ENCODE data around the gene LZTR1. TPM values are rescaled to one million over a fixed set of nuclear protein-coding genes. Genes with fewer than 3 reads are reported as not detected.
"Not testable (repeated sequence)": the region's sequence is repeated elsewhere in the genome, so short reads cannot be mapped to it uniquely, and the experiment has no call there.

LZTR1 gene
- total RNA-seq, 1 donor from 2014 or later: 24.7 TPM

DNA sequence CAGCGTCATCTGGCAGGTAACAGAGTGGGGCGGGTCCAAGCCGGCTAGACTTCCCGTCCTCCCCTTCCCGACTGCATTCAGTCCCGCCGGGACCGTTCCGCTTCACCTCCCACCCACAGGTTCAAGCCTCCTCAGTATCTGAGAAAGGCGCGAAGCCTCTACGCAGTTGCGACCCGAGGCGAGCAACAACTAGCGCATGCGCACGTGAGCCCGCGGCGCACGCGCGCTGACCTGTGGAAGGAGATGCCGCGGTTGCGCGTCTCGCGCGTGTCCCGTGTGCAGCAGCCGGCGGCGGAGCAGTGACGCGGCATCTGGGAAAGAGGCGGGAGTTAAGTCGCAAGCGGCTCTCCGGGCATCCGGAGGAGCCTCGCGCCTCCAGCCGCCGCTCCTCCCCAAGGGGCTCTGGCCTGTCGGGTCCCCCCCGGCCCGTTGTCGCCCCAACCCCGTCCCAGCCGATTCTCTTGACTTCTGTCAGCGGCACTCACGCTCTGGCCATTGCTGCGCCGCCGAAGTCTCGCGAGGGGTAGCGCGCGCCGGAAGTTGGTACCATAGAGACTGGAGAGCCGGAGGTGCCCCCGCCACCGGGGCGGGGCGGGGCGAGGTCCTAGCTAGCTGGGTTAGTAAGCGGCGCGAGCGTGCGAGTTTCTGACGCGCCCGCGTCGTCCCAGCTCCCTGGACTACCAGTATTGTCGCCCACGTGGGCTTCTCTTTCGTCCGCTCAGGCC is 19.7 kb downstream of the LZTR1 start, which contains the start of gene THAP7:
THAP7 (minus strand) TSS at position 518 of the 725 bp plus-strand sequence; CDS start at position 311, 207 bp downstream.
- DNase-seq (peak; percentile 99), ATAC-seq (ENCODE audit: poor library complexity) (peak; percentile 97)
- intact Hi-C loops (cut with DNase I): no loop called here

DNA sequence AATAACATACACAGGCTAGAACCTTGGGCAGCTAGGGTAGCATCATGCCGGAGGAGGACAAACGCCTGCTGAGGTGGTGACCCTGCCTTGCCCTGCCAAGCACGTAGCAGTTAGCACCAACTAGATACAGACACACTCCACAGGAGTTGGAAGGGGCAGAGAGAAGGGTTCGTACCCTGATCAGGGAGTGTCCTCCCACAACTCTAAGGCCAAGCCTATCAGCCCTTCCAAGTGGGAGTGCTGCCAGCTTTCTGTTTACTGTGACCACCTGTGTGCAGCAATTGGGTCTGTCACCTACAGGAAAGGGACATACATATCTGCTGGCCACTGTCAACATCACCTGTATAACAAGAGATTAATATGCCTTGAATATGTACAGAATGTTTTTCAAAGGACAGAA is 21.7 kb downstream of the LZTR1 start:
- DNase-seq (no peak), ATAC-seq (ENCODE audit: poor library complexity) (no peak)
- intact Hi-C loops (cut with DNase I): no loop called here

DNA sequence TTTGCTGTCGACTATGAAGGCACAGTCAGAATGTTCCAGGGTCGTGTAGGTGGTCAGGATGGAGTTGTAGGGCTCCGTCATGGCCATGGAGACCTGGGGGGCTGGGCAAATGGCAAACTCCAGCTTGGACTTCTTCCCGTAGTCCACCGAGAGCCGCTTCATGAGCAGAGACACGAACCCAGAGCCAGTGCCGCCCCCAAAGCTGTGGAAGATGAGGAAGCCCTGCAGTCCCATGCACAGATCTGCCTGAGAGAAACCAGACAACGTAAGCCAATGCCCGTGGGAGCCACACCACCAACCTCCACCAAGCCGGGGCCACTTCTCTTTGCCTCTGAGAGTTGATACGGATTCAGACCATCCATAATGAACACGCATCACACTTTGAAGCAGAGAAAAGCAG is 27.1 kb downstream of the LZTR1 start:
- ATAC-seq (ENCODE audit: poor library complexity); DNase-seq; intact Hi-C loops (cut with DNase I): not testable (repeated sequence)

DNA sequence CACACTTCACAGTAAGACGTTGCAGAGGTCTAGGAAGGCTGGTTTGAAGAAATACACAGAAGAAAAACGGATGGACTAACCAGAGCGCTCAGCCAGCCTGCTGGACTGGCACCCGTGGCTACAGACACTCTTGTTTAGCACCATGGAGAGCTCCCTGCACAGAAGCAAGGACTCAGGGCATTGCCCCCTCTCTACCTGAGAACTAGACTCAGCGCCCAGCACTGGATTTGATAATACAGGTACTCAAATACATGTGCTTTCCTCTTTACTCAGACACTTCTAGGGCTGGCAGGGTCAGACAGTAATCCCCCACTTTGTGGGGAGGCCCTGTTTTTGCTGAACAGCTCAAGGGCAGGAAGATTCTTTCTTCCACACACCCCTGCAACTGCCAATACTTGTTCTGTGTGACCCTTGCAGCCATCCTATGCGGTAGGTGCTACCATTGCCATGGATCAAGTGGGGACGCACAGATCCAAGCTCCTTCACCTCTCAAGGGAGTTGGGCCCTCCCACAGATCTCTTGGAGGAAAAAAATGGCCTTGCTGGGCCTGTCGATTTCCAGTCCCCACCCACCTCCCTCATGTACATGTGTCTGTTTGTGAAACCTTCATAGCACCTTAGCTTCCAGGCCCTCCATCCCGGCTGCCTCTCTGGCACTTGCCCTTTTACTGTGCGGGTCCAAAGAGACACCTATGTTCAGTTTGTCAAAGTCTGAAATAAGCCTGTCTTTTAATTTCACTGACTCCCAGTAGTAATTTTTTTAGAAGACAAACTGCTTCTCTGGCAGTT is 27.7 kb downstream of the LZTR1 start:
- DNase-seq (no peak), ATAC-seq (ENCODE audit: poor library complexity) (no peak)
- intact Hi-C loops (cut with DNase I): no loop called here

DNA sequence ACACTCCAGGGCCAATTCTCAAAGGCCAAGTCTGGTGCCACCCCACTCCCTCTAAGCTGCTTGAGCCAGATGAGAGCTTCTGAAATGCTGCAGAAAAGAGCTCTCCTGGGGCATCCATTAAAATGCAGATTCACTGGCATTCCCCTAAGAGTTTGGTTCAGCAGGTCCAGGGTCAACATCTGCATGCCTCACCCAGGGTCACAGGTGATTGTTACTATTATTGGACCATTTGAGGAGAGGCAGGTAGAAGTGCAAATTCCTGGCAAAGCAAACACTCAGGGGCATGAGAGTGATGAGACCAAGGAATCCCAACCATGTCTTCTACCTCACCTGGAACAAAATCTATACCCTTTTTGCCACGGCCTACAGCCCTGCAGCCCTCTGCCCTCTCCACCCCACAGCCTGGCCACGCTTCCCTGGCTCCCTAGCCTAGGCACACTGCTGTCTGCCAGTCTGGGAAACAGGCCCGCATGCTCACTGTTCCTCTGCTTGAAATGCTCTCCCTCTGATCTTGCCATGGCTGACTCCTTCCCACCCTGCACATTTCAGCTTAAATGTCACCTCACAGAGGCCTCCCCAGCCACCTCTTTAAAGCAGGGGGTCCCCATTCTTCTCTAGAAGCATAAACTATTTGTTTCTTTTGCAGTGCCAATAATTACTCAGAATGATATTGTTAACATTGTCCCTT is 28.5 kb downstream of the LZTR1 start:
- intact Hi-C loops (cut with DNase I): no loop called here
- no peak for DNase-seq
- no peak for ATAC-seq (ENCODE audit: poor library complexity)

DNA sequence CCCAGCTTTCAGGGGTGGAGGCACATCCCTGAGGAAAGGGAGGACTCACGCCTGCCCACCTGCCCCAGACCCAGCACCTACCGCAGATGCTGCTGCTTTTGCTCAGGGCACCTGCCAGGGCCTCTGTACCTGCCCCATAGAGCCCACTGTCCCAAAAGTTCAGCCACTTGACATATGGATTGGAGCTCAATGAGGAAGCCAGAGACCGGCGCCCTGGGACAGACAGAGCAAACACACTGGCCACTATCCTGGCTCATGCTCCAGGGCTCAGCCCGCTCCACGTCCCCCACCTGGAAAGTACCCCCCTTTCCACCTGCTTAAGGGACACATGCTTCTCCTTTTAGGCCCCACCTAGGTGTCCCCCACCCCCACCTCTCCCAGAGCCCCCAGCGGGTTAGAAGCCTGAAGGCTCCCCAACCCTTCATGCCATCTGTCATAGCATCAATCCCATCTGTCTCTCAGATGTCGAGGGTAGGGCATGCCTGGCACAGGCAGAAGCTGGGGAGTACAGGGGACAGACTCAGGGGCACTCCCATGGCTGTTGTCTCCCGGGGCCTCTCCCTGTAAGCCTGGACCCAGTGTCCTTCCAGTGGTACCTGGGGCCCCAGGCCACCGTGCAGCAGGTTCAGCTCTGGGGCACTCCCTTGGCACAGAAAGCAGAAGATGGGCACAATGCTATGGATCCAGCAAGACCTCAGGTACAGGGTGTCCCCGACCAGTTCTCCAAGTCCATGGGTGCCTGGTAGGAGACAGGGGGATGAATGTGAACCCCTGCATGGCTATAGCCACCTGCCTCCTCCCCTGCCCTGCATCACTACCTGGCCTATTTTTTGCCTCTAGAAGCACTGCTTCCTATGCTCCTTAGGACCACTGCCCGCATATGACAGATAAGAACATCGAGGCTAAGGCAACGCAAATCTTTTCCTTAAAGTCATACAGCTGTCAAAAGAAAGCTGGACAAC is 30.6 kb downstream of the LZTR1 start:
- intact Hi-C loops (cut with DNase I): no loop called here
- no peak for DNase-seq
- ATAC-seq (ENCODE audit: poor library complexity): no peak

DNA sequence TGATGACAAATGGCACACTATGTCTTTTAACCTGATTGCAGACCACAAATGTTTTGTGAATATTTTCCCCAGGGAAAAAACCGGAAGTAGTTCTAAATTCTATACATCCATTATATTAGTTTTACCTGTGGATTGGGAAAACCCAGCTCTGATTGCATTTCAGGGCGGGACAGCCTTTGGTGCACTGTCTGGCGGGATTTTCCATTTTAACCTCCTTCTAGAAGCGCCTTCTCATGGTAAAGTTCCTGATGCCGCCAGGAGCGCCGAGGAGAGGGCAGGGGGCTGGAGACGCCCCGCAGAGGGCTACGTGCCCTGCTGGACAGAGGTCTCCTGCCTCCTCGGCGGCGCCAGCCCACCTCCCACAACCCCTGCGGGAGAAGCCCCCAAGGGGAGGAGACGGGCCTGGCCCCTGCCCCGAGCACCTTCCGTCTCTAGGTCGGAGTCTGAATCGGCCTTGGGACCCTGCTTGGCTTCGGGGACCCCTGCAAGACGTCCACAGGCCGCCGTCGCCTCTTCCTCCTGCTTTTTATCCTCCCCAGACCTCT is 31.6 kb downstream of the LZTR1 start:
- intact Hi-C loops (cut with DNase I): no loop called here
- no peak for DNase-seq
- ATAC-seq (ENCODE audit: poor library complexity): no peak

DNA sequence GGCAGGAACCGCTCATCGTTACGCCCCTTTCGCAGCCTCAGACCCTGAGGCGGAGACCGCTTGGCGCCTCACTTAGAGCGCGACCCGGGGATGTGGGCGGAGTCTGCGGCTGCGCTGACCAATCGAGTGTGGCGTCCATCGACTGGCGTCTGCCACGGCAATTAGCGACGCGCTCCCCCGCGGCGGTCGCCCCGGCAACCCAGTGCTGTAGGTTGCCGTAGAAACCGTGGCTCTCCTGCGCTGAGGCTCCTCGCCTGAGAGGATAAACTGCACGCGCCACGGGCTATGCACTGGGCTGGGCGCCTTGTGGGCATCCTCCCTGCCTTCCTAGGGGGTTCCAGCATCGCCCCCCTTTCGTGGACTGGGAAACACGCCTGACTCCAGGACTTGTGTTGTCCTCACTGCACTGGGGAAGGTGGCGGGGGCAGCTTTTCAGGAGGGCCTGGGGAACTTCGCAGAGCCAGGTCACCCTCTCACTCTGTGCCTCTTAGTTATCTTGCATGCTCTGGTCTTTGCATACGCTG is 32.2 kb downstream of the LZTR1 start:
- peak; percentile 95 for DNase-seq
- ATAC-seq (ENCODE audit: poor library complexity): peak; percentile 97
- intact Hi-C loops (cut with DNase I): no loop called here

DNA sequence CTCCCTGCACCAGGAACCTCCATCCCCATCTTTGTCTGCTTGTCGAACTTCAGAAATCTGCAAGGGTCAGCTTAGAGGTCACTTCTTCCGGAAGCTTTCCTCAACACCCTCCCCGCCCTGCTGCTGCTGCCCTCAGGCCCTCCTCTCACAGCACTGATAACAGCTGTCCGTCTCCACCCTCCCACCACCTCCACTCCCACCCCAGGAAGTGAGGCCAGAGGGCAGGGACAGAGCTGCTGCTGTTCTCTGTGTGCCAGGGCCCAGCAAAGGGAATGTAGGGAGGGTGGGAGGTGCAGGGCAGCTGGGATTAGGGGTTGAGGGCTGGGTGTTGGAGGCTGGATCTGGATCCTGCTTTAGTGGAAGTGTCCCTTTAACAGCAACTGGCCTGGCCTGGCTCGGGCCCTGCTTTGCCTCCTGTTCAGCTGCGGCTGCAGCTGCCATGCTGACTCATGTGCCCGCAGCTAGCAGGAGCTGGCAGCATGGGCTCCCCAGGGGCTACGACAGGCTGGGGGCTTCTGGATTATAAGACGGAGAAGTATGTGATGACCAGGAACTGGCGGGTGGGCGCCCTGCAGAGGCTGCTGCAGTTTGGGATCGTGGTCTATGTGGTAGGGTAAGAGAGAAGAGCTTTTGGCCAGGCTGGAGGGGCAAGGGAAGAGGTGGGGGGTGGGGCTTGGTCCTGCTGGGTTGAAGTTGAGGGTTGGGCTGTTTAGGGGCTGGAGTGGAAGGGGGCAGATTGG is 32.8 kb downstream of the LZTR1 start, which contains the start of gene P2RX6:
P2RX6 (plus strand) TSS at position 440 of the 740 bp plus-strand sequence; CDS start at position 450, 10 bp downstream.
- intact Hi-C loops (cut with DNase I): no loop called here
- peak; percentile 73 for ATAC-seq (ENCODE audit: poor library complexity)
- DNase-seq: peak; percentile 72

DNA sequence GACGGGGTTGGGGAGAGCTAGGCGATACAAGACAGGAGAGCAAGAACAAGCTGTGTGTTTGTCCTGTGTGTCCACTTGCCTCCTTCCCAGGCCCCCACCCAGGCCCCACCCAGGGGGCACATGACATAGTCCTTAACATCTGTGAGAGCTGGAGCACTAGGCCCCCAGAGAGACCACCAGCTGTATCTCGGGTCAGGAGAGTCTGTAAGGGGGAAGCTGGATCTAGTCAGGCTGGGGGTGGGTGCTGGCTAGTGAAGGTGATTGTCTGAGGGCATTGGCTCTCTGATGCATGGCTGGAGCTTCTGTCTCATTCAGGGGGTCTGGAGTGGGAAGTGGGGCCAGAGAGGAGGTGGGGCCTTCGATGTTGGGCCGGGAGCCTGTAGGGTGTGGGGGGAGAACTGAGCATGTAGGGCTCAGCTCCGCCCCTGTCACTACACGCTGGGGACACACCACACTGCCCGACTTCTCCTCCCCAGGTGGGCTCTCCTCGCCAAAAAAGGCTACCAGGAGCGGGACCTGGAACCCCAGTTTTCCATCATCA is 33.4 kb downstream of the LZTR1 start:
- ATAC-seq (ENCODE audit: poor library complexity) (no peak), DNase-seq (no peak)
- intact Hi-C loops (cut with DNase I): no loop called here

DNA sequence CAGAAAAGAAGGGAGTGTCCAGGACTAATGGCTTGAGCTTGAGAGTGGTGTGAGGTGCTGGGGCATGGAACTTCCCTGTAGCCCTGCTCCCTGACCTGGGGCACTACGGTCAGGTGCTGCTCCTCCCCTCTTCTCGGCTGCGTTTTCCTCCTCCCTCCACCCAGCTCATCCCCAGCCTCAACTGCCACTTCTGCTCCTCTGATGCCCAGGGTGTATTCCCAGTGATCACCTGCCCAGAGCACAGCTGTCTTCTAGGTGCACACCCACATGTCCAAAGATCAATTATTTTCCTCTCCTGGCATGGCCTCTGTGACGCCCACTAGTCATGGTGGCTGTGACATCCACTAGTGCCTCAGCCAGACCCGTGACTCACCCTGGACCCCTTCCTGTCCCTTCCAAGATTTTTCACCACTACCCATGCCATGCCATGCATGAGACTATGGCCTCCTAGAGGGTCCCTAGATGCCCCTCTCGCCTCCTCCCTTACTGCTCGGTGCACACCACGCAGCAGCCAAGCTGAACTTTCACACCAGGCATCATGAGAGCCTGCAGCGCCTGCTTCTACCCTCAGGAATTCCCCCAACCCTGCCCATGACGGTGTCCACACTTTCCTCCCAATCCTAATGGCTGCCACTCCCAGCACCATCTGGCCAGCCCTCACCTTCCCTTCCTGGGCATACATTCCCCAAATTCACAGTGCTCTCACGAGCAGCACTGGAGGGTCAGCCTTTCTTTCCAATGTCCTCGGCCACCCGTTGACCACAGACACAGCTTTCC is 34.7 kb downstream of the LZTR1 start:
- intact Hi-C loops (cut with DNase I): no loop called here
- DNase-seq: no peak

DNA sequence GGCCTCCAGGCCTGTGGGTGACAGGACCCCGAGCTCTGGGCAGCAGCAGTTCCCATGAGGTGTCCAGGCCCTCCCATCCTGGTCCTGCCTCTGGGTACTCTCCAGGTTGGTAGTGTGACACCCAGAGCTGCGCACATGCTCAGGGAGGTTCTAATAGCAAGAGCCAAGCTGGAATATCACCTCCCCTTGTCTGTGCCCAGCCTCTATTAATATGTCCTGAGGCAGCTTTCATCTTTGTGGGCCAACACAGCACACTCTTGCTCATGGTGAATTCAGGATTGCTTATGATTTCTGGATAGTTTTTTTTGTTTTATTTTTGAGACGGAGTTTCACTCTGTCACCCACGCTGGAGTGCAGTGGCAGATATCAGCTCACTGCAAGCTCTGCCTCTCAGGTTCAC is 36.2 kb downstream of the LZTR1 start:
- intact Hi-C loops (cut with DNase I): no loop called here
- DNase-seq: no peak
- no peak for ATAC-seq (ENCODE audit: poor library complexity)

More for the DNA sequence above, 34.7 kb downstream of the LZTR1 start:
- no peak for ATAC-seq (ENCODE audit: poor library complexity)

DNA sequence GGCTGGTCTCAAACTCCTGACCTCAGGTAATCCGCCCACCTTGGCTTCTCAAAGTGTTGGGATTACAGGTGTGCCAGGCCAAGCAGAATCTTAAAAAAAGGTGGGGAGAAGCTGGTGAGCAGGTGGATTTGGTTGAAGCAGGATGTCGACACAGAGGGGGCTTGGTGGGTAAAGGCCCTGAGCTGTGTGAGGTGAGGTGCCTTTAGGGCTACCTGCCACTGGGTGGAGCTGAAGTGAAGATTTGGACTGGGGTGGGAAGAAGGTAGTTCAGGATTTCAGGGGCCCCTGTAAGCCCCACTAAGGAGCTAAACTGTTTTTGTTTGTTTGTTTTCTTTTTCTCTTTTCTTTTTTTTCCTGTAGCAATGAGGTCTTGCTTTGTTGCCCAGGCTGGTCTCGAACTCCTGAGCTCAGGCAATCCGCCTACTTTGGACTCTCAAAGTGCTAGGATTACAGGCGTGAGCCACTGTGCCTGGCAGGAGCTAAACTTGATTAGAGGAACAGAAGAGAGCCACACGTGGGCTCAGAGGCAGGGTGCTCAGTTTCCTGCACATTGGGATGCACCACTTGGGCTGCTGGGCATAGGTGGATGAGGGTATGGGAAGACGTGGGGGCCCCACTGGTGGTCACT is 38.8 kb downstream of the LZTR1 start:
- ATAC-seq (ENCODE audit: poor library complexity): no peak
- intact Hi-C loops (cut with DNase I): no loop called here

DNA sequence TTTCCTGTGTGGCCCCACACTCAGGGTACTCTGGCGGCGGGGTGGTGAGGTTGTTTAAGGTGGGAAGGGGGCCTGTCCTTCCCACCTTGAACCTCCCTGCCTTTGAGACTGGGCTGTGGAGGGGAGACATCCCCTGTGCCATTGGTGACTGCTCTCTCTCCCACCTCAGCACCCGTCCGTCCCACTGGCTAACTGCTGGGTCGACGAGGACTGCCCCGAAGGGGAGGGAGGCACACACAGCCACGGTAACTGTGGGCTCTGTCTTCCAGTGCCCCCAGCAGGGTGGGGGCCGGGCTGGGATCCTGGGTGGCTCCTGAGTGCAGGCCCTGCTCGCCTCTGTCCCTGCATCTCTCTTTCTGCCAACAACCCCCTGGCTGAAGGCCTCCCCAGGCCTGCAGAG is 40.4 kb downstream of the LZTR1 start:
- ATAC-seq (ENCODE audit: poor library complexity): no peak
- DNase-seq: no peak
- intact Hi-C loops (cut with DNase I): no loop called here

More for the DNA sequence above, 38.8 kb downstream of the LZTR1 start:
- no peak for DNase-seq

DNA sequence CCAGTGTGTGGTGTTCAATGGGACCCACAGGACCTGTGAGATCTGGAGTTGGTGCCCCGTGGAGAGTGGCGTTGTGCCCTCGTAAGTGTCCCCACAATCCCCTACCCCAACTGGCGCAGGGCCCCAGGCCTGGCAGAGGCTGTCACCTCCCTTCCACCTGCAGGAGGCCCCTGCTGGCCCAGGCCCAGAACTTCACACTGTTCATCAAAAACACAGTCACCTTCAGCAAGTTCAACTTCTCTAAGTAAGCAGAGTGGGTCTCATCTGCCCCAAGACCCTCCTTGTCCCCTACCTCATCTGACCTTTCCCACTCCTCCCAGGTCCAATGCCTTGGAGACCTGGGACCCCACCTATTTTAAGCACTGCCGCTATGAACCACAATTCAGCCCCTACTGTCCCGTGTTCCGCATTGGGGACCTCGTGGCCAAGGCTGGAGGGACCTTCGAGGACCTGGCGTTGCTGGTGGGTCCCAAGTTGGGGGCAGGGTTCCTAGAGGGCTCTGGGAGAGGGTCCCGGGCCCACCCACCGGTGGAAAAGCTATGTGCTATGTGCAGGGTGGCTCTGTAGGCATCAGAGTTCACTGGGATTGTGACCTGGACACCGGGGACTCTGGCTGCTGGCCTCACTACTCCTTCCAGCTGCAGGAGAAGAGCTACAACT is 41.0 kb downstream of the LZTR1 start:
- ATAC-seq (ENCODE audit: poor library complexity) (no peak), DNase-seq (no peak)
- intact Hi-C loops (cut with DNase I): no loop called here
